Epithelial cell of proximal tubule (primary cell): ENCODE data around the gene ITSN1. TPM values are rescaled to one million over a fixed set of nuclear protein-coding genes. Genes with fewer than 3 reads are reported as not detected.

Experiments
- DNase-seq: peaks from one replicate; pipeline ENCODE4 v3.0.0-alpha.2; 2011; ENCODE audit warnings: low read depth
- H3K4me3 ChIP-seq: 2 replicates; pipeline ENCODE4 v1.5.1; 2011; ENCODE audit warnings: low read depth, mild to moderate bottlenecking, low read length
- total RNA-seq: library from RNA; depleted of rRNA; stranded (reverse); fragments of >200 nt; gene quantifications from 2 replicates; pipeline ENCODE4 v1.2.3, GENCODE V29; 2015
- TF ChIP-seq, protein P1 (sequence below): conservative IDR thresholded peaks from 2 replicates; pipeline ENCODE4 v1.5.1; 2012; ENCODE audit warnings: low read depth, mild to moderate bottlenecking, low read length

ITSN1 gene
- total RNA-seq, 1 donor from 2014 or later, result 24.5 TPM

GRCh38 chr21:33686386-33686785 lies 44.1 kb downstream of the ITSN1 start:
- TF ChIP-seq, protein P1, sequence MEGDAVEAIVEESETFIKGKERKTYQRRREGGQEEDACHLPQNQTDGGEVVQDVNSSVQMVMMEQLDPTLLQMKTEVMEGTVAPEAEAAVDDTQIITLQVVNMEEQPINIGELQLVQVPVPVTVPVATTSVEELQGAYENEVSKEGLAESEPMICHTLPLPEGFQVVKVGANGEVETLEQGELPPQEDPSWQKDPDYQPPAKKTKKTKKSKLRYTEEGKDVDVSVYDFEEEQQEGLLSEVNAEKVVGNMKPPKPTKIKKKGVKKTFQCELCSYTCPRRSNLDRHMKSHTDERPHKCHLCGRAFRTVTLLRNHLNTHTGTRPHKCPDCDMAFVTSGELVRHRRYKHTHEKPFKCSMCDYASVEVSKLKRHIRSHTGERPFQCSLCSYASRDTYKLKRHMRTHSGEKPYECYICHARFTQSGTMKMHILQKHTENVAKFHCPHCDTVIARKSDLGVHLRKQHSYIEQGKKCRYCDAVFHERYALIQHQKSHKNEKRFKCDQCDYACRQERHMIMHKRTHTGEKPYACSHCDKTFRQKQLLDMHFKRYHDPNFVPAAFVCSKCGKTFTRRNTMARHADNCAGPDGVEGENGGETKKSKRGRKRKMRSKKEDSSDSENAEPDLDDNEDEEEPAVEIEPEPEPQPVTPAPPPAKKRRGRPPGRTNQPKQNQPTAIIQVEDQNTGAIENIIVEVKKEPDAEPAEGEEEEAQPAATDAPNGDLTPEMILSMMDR, result no peak
- H3K4me3 ChIP-seq, result no peak overlapping the region
- no peak for DNase-seq

DNA sequence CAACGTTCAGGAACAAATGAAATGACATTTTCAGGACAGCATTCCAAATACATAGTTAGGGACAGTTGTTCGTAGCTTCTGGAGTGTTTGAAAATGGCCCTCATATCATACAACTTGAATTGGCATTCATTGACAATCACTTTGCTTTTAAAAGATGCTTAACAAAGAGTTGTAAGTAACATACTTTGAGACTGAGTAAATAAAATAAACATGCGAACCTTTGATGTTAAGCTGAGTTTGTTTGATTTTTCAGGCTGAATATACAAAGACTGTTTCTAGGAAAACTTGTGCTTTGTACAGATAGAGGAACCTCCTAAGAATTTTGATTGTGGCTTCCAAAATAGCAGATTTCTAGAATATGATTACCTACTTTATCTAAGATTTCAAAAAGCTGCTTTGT lies 45.3 kb downstream of the ITSN1 start:
- no peak overlapping the region for H3K4me3 ChIP-seq
- DNase-seq, result no peak
- TF ChIP-seq, protein P1, result no peak

DNA sequence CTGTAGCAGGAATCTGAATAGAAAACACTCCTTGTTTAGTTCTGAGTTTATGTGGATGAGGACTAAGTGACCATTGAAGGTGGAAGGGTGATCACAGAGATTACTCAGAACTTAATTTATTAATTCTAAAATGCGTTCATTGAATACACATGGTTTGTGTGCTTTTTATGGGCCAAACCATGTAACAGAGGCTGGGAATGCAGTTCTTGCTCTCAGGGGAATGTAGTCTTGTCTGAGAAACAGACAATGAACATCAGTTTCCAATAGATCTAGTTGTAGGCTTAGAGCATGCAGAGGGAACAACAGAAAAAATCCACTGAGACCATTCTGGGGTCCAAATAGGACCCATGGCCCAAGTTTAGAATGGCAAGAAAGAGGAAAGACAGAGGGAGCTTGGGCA lies 46.1 kb downstream of the ITSN1 start:
- H3K4me3 ChIP-seq, result no peak overlapping the region
- no peak for DNase-seq
- TF ChIP-seq, protein P1, result no peak

GRCh38 chr21:33690874-33691273 lies 48.6 kb downstream of the ITSN1 start:
- TF ChIP-seq, protein P1, result no peak
- DNase-seq, result no peak
- H3K4me3 ChIP-seq, result no peak overlapping the region

- no peak overlapping the region for H3K4me3 ChIP-seq
- TF ChIP-seq, protein P1, result no peak
- DNase-seq, result no peak
Observed at GRCh38 chr21:33691945-33692603, 49.8 kb downstream of the ITSN1 start.

DNA sequence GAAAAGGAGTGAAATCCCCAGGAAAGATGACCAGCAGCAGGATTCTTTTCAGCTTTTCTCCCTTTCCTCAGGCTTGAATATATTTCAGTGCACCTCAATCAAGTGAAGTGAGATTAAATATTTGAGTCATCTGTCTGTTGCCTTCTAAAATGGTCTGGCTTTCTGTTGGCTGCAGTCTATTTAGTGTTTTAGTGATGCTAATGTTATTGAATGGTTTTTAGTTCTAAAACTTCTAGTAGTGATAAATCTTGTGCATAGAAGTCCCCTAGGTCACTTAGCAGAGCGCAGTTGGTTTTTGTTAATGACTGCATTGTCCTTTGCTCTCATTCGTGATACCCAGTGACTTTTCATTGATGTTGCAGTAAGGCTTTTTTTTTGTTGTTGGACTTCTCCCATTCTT lies 53.5 kb downstream of the ITSN1 start:
- H3K4me3 ChIP-seq, result no peak overlapping the region
- TF ChIP-seq, protein P1, result no peak
- no peak for DNase-seq

GRCh38 chr21:33696465-33696864 lies 54.2 kb downstream of the ITSN1 start:
- DNase-seq, result no peak
- TF ChIP-seq, protein P1, result no peak
- H3K4me3 ChIP-seq, result no peak overlapping the region
